Keratinocyte (primary cell): ENCODE measurements around the gene TALDO1. TPM values are rescaled to one million over a fixed set of nuclear protein-coding genes. Genes with fewer than 3 reads are reported as not detected.

ENCODE experiments used
- DNase-seq: peaks from one replicate; pipeline ENCODE4 v3.0.0-alpha.2; 2011; ENCODE audit warnings: low read depth, missing footprints, low spot score
- FAIRE-seq: peaks from 2 replicates; lab custom pipeline; 2011; peaks lifted over from hg19 to GRCh38; lab: Jason Lieb, UNC
- H2AFZ ChIP-seq: 2 replicates; pipeline ENCODE4 v1.6.0; 2012; ENCODE audit warnings: low read length, control low read depth, inconsistent platforms; ENCODE audit not compliant: control insufficient read depth
- H3K27ac ChIP-seq: 2 replicates; pipeline ENCODE4 v1.5.1; 2011; ENCODE audit warnings: low read length; ENCODE audit not compliant: control insufficient read depth, insufficient read depth
- H3K27me3 ChIP-seq: 3 replicates; pipeline ENCODE4 v1.6.0; 2011; ENCODE audit warnings: low read length; ENCODE audit not compliant: control insufficient read depth, insufficient read depth; ENCODE audit errors: extremely low read depth
- H3K36me3 ChIP-seq, 2 experiments: 2 replicates in 1 of 2; 3 replicates in 1 of 2; pipeline ENCODE4 v1.5.1; 2011; ENCODE audit warnings: low read length in 2 of 2, mild to moderate bottlenecking in 1 of 2; ENCODE audit not compliant: control insufficient read depth in 2 of 2, insufficient read depth in 2 of 2; ENCODE audit errors: extremely low read depth in 1 of 2
- H3K4me1 ChIP-seq: 3 replicates; pipeline ENCODE4 v1.5.1; 2011; ENCODE audit warnings: low read length; ENCODE audit not compliant: control insufficient read depth, insufficient read depth; ENCODE audit errors: extremely low read depth
- H3K4me2 ChIP-seq: 3 replicates; pipeline ENCODE4 v1.6.0; 2011; ENCODE audit warnings: low read depth, low read length; ENCODE audit not compliant: control insufficient read depth, insufficient read depth; ENCODE audit errors: extremely low read depth
- H3K4me3 ChIP-seq, 3 experiments: fragments of 200-600 bp in 1 of 3; sonication (generic) in 1 of 3; 2 replicates in 2 of 3; 3 replicates in 1 of 3; pipeline ENCODE4 v1.5.1; 2011 to 2016; ENCODE audit warnings: low read length in 3 of 3, mild to moderate bottlenecking in 3 of 3, control low read depth in 2 of 3, inconsistent platforms in 1 of 3, low read depth in 1 of 3, mixed read lengths in 1 of 3, mixed run types in 1 of 3, moderate library complexity in 1 of 3; ENCODE audit not compliant: control insufficient read depth in 2 of 3, insufficient read depth in 2 of 3; ENCODE audit errors: extremely low read depth in 1 of 3
- H3K79me2 ChIP-seq: 2 replicates; pipeline ENCODE4 v1.6.0; 2012; ENCODE audit warnings: low read length; ENCODE audit not compliant: control insufficient read depth, insufficient read depth
- H3K9ac ChIP-seq: 3 replicates; pipeline ENCODE4 v1.6.0; 2011; ENCODE audit warnings: low read length; ENCODE audit not compliant: control insufficient read depth, insufficient read depth; ENCODE audit errors: extremely low read depth
- H3K9me1 ChIP-seq: 3 replicates; pipeline ENCODE4 v1.6.0; 2011; ENCODE audit warnings: low read length; ENCODE audit not compliant: control insufficient read depth, insufficient read depth; ENCODE audit errors: extremely low read depth
- H3K9me3 ChIP-seq: 2 replicates; pipeline ENCODE4 v1.5.1; 2012; ENCODE audit warnings: low read depth, low read length; ENCODE audit not compliant: control insufficient read depth
- H4K20me1 ChIP-seq: 3 replicates; pipeline ENCODE4 v1.6.0; 2011; ENCODE audit warnings: low read length; ENCODE audit not compliant: control insufficient read depth, insufficient read depth; ENCODE audit errors: extremely low read depth
- EZH2 ChIP-seq: IDR thresholded peaks from one replicate; pipeline ENCODE4 v1.6.1; 2012; ENCODE audit warnings: inconsistent platforms, mild to moderate bottlenecking, low read length, moderate library complexity
- dilution Hi-C: fragments of 300-500 bp; cut with MboI; formaldehyde crosslinking; loops from one replicate; pipeline ENCODE4 v1.7.0; 2020; ENCODE audit warnings: low sequenced_read_pairs; ENCODE audit not compliant: extremely low pct_ligation_motif_present
- polyA plus RNA-seq, 5 experiments: library from polyadenylated mRNA; depleted of rRNA in 3 of 5; stranded (reverse) in 3 of 5; stranded (forward) in 1 of 5; unstranded in 1 of 5; fragments of >200 nt; gene quantifications; 1 replicate in 1 of 5; 2 replicates in 3 of 5; 3 replicates in 1 of 5; pipeline versions ENCODE4 v1.2.1 to v1.2.3, GENCODE V29; 2011 to 2012; ENCODE audit warnings: missing spikeins in 2 of 5, low read depth in 1 of 5, low replicate concordance in 1 of 5
- TF ChIP-seq, protein P1 (sequence below), 3 experiments: IDR thresholded peaks in 1 of 3; conservative IDR thresholded peaks in 1 of 3; optimal IDR thresholded peaks in 1 of 3; 2 replicates in 2 of 3; 3 replicates in 1 of 3; pipeline versions ENCODE3 to v1.5.1; 2011; ENCODE audit warnings: low read length in 3 of 3, mild to moderate bottlenecking in 3 of 3, moderate library complexity in 2 of 3, control low read depth in 1 of 3, inconsistent platforms in 1 of 3; ENCODE audit not compliant: insufficient read depth in 2 of 3; ENCODE audit errors: extremely low read depth in 1 of 3

TALDO1 gene
- polyA plus RNA-seq, 1 donor (not counting 4 experiments of a cell fraction or from before 2014, with no cell fraction given): 162 TPM

DNA sequence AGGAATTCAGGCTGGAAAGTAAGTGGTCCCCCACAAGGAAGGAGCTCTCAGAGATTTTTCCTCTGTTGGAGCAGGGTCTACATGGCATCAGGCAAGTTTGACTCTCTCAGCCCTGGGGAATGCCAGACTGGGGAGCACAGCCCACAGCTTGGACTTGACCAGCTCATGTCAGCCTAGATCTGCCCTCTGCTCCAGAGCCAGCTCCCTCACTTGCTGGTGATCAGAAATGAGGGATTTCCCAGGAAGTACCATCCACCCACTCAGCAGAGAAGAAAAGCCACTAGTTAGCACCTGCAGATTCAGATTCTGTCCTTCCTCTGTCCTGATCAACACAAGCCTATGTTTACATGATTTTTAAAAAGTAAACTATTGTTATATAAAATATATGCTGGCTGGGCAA, 13.0 kb downstream of the TALDO1 start:
- Histone ChIP-seq H3K9ac (no peak overlapping the region), H3K27ac (no peak overlapping the region), H3K27me3 (no peaks in the 10 kb centered on the region), H3K9me1 (peaks cover 3% of the 10 kb centered on the region), H3K4me3 (no peak overlapping the region), H4K20me1 (peaks cover 15% of the 10 kb centered on the region), H3K79me2 (peaks cover 19% of the 10 kb centered on the region), H3K36me3 (peaks cover 37 to 38% of the 10 kb centered on the region in 2 experiments), H2AFZ (no peak overlapping the region), H3K9me3 (no peaks in the 10 kb centered on the region), H3K4me2 (no peak overlapping the region), H3K4me1 (peaks cover 19% of the 10 kb centered on the region)
- TF ChIP-seq, protein P1, sequence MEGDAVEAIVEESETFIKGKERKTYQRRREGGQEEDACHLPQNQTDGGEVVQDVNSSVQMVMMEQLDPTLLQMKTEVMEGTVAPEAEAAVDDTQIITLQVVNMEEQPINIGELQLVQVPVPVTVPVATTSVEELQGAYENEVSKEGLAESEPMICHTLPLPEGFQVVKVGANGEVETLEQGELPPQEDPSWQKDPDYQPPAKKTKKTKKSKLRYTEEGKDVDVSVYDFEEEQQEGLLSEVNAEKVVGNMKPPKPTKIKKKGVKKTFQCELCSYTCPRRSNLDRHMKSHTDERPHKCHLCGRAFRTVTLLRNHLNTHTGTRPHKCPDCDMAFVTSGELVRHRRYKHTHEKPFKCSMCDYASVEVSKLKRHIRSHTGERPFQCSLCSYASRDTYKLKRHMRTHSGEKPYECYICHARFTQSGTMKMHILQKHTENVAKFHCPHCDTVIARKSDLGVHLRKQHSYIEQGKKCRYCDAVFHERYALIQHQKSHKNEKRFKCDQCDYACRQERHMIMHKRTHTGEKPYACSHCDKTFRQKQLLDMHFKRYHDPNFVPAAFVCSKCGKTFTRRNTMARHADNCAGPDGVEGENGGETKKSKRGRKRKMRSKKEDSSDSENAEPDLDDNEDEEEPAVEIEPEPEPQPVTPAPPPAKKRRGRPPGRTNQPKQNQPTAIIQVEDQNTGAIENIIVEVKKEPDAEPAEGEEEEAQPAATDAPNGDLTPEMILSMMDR (optimal IDR thresholded peaks at IDR 0.05 in 1 of 3, IDR thresholded peaks at IDR 0.05 in 1 of 3, conservative IDR thresholded peaks at IDR 0.05 in 1 of 3; ENCODE audit: extremely low read depth in 1 of 3, insufficient read depth in 2 of 3, low read length in 3 of 3): no peak
- no peak for TF ChIP-seq EZH2
- dilution Hi-C loops: no loop called here
- DNase-seq (no peak), FAIRE-seq (no peak)

DNA sequence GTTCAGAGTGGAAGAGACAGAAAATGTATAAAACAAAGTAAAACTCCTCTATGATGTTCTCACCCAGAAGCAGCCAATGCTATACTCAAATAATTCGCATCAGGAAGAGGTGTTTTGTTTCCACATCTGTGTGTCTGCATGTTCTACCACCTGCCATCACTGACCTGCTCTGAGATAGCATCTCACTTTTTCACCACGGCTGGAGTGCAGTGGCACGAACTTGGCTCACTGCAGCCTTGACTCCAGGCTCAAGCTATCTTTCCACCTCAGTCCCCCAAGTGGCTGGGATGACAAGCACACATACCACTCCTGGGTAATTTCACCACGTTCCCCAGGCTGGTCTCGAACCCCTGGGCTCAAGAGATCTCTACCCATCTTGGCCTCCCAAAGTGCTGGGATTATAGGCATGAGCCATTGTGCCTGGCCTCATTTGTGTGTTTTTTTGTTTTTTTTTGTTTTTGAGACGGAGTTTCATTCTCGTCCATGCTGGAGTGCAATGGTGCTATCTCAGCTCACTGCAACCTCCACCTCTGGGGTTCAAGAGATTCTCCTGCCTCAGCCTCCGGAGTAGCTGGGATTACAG, 14.4 kb downstream of the TALDO1 start:
- Histone ChIP-seq H3K4me2 (no peak overlapping the region), H4K20me1 (peaks cover 11% of the 10 kb centered on the region), H3K9ac (no peak overlapping the region), H3K27me3 (no peaks in the 10 kb centered on the region), H3K9me3 (no peaks in the 10 kb centered on the region), H3K4me1 (peaks cover 19% of the 10 kb centered on the region), H3K79me2 (peaks cover 7% of the 10 kb centered on the region), H3K36me3 (peaks cover 35 to 40% of the 10 kb centered on the region in 2 experiments), H2AFZ (no peak overlapping the region), H3K27ac (no peak overlapping the region), H3K9me1 (peaks cover 3% of the 10 kb centered on the region), H3K4me3 (no peak overlapping the region)
- dilution Hi-C loops: no loop called here
- no peak for FAIRE-seq
- DNase-seq: no peak
- TF ChIP-seq, protein P1 (optimal IDR thresholded peaks at IDR 0.05 in 1 of 3, IDR thresholded peaks at IDR 0.05 in 1 of 3, conservative IDR thresholded peaks at IDR 0.05 in 1 of 3; ENCODE audit: extremely low read depth in 1 of 3, insufficient read depth in 2 of 3, low read length in 3 of 3): no peak
- no peak for TF ChIP-seq EZH2
